OCI-LY3 (cell line): ENCODE results near the gene STX18.

Experiments used
- H2AFZ ChIP-seq: fragments of 200-600, 300-600 bp; shearing (Covaris generic); 2 replicates; pipeline ENCODE4 v1.6.0; 2014; ENCODE audit warnings: antibody characterized with exemption, low read depth, low read length
- H3K27ac ChIP-seq: fragments of 200-600, 300-600 bp; sonication (generic); 2 replicates; pipeline ENCODE4 v1.5.1; 2014; ENCODE audit warnings: mild to moderate bottlenecking, low read length, moderate library complexity, mixed read lengths
- H3K27me3 ChIP-seq: fragments of 200-600, 300-600 bp; sonication (generic); 2 replicates; pipeline ENCODE4 v1.6.1; 2014; ENCODE audit warnings: low read depth, low read length, mixed read lengths
- H3K36me3 ChIP-seq: fragments of 200-600, 300-600 bp; sonication (generic); replicated peaks from 2 replicates; pipeline ENCODE3; 2014; ENCODE audit warnings: low read depth, low read length, mixed read lengths
- H3K4me1 ChIP-seq: fragments of 300-600, 200-600 bp; sonication (generic); 2 replicates; pipeline ENCODE4 v1.6.1; 2014; ENCODE audit warnings: low read length, mixed read lengths
- H3K4me2 ChIP-seq: fragments of 200-600, 300-600 bp; sonication (generic); 2 replicates; pipeline ENCODE4 v1.6.1; 2014; ENCODE audit warnings: low read length, mixed read lengths
- H3K4me3 ChIP-seq: fragments of 300-600, 200-600 bp; sonication (generic); 2 replicates; pipeline ENCODE4 v1.5.1; 2014; ENCODE audit warnings: antibody characterized with exemption, mild to moderate bottlenecking, low read length, moderate library complexity
- H3K79me2 ChIP-seq: fragments of 300-600, 200-600 bp; shearing (Covaris generic); 2 replicates; pipeline ENCODE4 v1.6.1; 2014; ENCODE audit warnings: mild to moderate bottlenecking, low read length, mixed read lengths
- H3K9ac ChIP-seq: fragments of 300-600, 200-600 bp; shearing (Covaris generic); 2 replicates; pipeline ENCODE4 v1.6.0; 2014; ENCODE audit warnings: mild to moderate bottlenecking, low read length, moderate library complexity
- H3K9me3 ChIP-seq: fragments of 200-600, 300-600 bp; shearing (Covaris generic); 2 replicates; pipeline ENCODE4 v1.6.1; 2014; ENCODE audit warnings: low read length, mixed read lengths; ENCODE audit not compliant: insufficient read depth
- H4K20me1 ChIP-seq: fragments of 200-600, 300-600 bp; sonication (generic); 2 replicates; pipeline ENCODE4 v1.6.1; 2016; ENCODE audit warnings: low read length, mixed read lengths; ENCODE audit not compliant: insufficient read depth
- EZH2phosphoT487 ChIP-seq: fragments of 200-600 bp; shearing (Covaris generic); IDR thresholded peaks from 2 replicates; pipeline ENCODE4 v1.6.1; 2018; ENCODE audit warnings: antibody characterized with exemption, mixed run types, low read depth
- TF ChIP-seq, protein P1 (sequence below): fragments of 200-600, 300-600 bp; sonication (generic); IDR thresholded peaks from 2 replicates; pipeline ENCODE4 v1.5.1; 2014; ENCODE audit warnings: antibody characterized with exemption, low read length, low read depth

The STX18 gene

DNA sequence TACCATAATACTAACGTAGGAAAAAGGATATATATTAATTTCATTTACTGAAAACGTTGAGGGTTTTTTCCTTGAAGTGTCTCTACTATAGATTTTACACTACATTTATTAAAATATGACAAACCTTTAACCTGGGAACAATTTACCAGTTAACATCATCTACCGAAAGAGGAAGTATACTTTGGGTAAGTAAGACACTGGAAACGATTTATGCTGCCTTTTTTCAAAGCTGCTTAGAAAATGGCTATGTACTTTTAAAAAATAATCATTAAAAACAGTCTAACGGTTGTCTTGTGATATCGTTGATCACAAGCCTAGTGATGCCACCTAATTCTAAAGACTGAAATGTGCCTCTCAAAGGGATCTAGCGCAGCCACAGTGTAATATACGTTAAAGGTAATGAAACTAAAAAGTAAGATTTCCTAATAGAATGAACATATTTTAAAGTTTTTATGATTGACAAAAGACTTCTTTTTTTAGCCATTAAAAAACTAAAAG lies 50.4 kb downstream of the STX18 start:
- peak overlapping the region; percentile 72 for H3K27ac ChIP-seq
- H3K27me3 ChIP-seq = no peaks in the 10 kb centered on the region
- H3K9ac ChIP-seq = peak overlapping the region; percentile 54
- H3K36me3 ChIP-seq = no peaks in the 10 kb centered on the region
- peak overlapping the region; percentile 85 for H3K4me2 ChIP-seq
- H4K20me1 ChIP-seq = peaks cover 28% of the 10 kb centered on the region
- H3K79me2 ChIP-seq = peaks cover 32% of the 10 kb centered on the region
- H3K4me3 ChIP-seq = peak overlapping the region; percentile 72
- TF ChIP-seq EZH2phosphoT487 = no peak
- TF ChIP-seq, protein P1, sequence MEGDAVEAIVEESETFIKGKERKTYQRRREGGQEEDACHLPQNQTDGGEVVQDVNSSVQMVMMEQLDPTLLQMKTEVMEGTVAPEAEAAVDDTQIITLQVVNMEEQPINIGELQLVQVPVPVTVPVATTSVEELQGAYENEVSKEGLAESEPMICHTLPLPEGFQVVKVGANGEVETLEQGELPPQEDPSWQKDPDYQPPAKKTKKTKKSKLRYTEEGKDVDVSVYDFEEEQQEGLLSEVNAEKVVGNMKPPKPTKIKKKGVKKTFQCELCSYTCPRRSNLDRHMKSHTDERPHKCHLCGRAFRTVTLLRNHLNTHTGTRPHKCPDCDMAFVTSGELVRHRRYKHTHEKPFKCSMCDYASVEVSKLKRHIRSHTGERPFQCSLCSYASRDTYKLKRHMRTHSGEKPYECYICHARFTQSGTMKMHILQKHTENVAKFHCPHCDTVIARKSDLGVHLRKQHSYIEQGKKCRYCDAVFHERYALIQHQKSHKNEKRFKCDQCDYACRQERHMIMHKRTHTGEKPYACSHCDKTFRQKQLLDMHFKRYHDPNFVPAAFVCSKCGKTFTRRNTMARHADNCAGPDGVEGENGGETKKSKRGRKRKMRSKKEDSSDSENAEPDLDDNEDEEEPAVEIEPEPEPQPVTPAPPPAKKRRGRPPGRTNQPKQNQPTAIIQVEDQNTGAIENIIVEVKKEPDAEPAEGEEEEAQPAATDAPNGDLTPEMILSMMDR = no peak
- peaks cover 43% of the 10 kb centered on the region for H3K4me1 ChIP-seq
- H3K9me3 ChIP-seq = no peaks in the 10 kb centered on the region
- no peak overlapping the region for H2AFZ ChIP-seq

DNA sequence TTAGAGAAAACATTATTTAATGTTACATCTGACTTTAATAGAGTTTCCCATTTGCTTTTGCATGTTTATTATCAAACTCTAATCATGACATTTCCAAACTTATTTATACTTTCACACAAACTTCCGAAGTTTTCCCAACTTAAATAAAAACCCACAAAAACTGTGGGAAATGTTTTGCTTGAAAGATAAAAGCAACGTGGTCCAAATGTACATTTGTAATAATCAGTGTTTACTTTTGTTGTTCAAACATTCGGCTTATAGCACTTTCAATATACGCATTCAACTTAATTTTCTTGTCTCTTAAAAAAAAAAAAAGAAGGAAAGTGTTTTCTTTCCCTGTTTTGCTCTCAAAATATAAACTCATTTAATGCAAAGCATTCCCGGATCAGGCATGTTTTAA lies 51.0 kb downstream of the STX18 start:
- TF ChIP-seq EZH2phosphoT487 = no peak
- TF ChIP-seq, protein P1 = no peak
- Histone ChIP-seq H2AFZ (no peak overlapping the region), H3K79me2 (peaks cover 32% of the 10 kb centered on the region), H3K27me3 (no peaks in the 10 kb centered on the region), H3K4me1 (peaks cover 43% of the 10 kb centered on the region), H3K4me3 (peak overlapping the region; percentile 72), H3K9ac (peak overlapping the region; percentile 54; the same call in 1 of the 2 replicates), H3K4me2 (peak overlapping the region; percentile 85), H3K36me3 (no peaks in the 10 kb centered on the region), H4K20me1 (peaks cover 27% of the 10 kb centered on the region), H3K9me3 (no peaks in the 10 kb centered on the region), H3K27ac (no peak overlapping the region)

- no peak overlapping the region for H3K4me3 ChIP-seq
- H3K4me1 ChIP-seq = peaks cover 43% of the 10 kb centered on the region
- H4K20me1 ChIP-seq = peaks cover 31% of the 10 kb centered on the region
- H2AFZ ChIP-seq = no peak overlapping the region
- H3K79me2 ChIP-seq = peaks cover 36% of the 10 kb centered on the region
- TF ChIP-seq, protein P1 = no peak
- no peak for TF ChIP-seq EZH2phosphoT487
- no peak overlapping the region for H3K9ac ChIP-seq
- H3K27ac ChIP-seq = no peak overlapping the region
- H3K4me2 ChIP-seq = no peak overlapping the region
- H3K27me3 ChIP-seq = no peaks in the 10 kb centered on the region
- no peaks in the 10 kb centered on the region for H3K36me3 ChIP-seq
- no peaks in the 10 kb centered on the region for H3K9me3 ChIP-seq
These were observed 51.8 kb downstream of the STX18 start for GRCh38 chr4:4490041-4490440.

GRCh38 chr4:4488405-4489404 lies 53.1 kb downstream of the STX18 start:
- no peak for TF ChIP-seq EZH2phosphoT487
- TF ChIP-seq, protein P1 = peak; percentile 97
- Histone ChIP-seq H3K4me1 (peaks cover 43% of the 10 kb centered on the region), H3K9me3 (no peaks in the 10 kb centered on the region), H3K4me2 (0 out of 2 replicates have a peak overlapping the region, but pooled peaks have one; percentile 12), H3K36me3 (no peaks in the 10 kb centered on the region), H3K27ac (0 out of 2 replicates have a peak overlapping the region, but pooled peaks have one; percentile 9), H3K4me3 (no peak overlapping the region), H4K20me1 (peaks cover 38% of the 10 kb centered on the region), H3K79me2 (peaks cover 38% of the 10 kb centered on the region), H3K27me3 (no peaks in the 10 kb centered on the region), H2AFZ (no peak overlapping the region), H3K9ac (no peak overlapping the region)
